Measurements from ENCODE around the gene ARHGAP36. TPM values are rescaled to one million over a fixed set of nuclear protein-coding genes. Genes with fewer than 3 reads are reported as not detected.

Gene ARHGAP36
- total RNA-seq, 1 donor from 2014 or later = not detected

DNA sequence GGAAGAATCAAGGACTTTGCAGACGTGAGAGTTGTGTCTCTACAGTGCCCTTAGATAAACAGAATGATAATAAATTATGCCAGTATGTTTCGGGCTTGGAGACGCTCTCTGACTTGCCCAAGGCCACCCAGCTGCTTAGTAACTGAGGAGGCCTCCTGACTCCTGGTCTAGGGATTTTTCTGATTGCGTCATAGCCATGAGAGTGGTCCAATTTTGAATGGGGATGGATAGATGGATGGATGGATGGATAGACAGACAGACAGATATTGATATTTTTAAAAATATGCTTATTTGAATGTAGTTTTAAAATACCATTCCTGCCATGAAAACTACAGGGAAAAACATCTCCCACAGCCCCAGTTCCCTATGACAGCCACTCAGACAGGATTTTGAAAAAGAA is 15.5 kb downstream of the ARHGAP36 start:
- no peak overlapping the region for H3K4me3 ChIP-seq (ENCODE audit: low read depth, low read length)
- DNase-seq (ENCODE audit: low read depth) = no peak
- H3K27me3 ChIP-seq (ENCODE audit: control insufficient read depth, insufficient read depth, low read length) = peaks cover 18% of the 10 kb centered on the region
- TF ChIP-seq, protein P1, sequence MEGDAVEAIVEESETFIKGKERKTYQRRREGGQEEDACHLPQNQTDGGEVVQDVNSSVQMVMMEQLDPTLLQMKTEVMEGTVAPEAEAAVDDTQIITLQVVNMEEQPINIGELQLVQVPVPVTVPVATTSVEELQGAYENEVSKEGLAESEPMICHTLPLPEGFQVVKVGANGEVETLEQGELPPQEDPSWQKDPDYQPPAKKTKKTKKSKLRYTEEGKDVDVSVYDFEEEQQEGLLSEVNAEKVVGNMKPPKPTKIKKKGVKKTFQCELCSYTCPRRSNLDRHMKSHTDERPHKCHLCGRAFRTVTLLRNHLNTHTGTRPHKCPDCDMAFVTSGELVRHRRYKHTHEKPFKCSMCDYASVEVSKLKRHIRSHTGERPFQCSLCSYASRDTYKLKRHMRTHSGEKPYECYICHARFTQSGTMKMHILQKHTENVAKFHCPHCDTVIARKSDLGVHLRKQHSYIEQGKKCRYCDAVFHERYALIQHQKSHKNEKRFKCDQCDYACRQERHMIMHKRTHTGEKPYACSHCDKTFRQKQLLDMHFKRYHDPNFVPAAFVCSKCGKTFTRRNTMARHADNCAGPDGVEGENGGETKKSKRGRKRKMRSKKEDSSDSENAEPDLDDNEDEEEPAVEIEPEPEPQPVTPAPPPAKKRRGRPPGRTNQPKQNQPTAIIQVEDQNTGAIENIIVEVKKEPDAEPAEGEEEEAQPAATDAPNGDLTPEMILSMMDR (IDR thresholded peaks at IDR 0.05; ENCODE audit: insufficient read depth, low read length, poor library complexity, severe bottlenecking) = no peak
- no peaks in the 10 kb centered on the region for H3K36me3 ChIP-seq (ENCODE audit: control insufficient read depth, insufficient read depth, low read length)

DNA sequence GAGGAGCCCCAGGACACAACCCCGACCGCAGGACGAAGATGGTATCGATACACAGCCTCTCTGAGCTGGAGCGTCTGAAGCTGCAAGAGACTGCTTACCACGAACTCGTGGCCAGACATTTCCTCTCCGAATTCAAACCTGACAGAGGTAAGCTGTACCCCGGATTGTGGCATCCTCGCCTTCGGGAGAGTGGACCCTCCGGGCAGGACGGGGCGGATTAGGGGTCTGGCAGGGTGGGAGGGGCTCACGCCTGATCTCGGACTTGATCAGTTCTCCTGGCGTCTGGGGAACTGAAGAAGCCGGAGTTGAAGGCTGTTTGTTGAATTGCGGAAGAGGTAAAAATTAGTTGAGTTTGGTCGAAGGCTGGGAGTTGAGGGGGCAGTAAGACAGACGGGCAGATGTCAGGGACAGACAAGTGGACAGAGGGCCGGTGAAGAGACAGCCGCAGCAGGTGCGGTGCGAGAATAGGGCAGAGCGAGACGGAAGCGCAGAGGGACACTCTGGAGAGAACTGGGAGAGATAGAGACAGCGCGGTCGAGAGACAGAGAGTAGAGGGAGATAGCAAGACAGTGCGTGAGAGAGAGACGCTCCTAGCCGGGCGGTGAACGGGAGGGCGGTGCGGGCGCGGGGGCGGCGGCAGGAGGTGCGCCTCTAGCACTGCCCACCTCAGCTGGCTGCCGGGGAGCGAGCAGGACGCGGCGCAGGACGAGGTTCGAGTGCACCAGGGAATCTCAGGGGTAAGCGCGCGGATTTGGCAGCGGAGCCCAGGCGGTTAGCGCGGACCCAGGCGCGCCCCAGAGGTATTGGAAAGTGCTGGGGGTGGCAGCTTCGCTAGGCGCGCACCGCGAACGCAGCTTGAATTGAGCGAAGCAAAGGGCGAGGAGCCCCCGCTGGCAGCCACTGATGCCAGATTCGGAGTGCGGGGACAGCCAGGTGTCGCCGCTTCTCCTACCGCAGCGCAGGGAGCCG is 23.9 kb downstream of the ARHGAP36 start:
- no peaks in the 10 kb centered on the region for H3K36me3 ChIP-seq (ENCODE audit: control insufficient read depth, insufficient read depth, low read length)
- H3K27me3 ChIP-seq (ENCODE audit: control insufficient read depth, insufficient read depth, low read length) = peaks cover 29% of the 10 kb centered on the region
- no peak for DNase-seq (ENCODE audit: low read depth)
- TF ChIP-seq, protein P1 (IDR thresholded peaks at IDR 0.05; ENCODE audit: insufficient read depth, low read length, poor library complexity, severe bottlenecking) = no peak
- H3K4me3 ChIP-seq (ENCODE audit: low read depth, low read length) = no peak overlapping the region

DNA sequence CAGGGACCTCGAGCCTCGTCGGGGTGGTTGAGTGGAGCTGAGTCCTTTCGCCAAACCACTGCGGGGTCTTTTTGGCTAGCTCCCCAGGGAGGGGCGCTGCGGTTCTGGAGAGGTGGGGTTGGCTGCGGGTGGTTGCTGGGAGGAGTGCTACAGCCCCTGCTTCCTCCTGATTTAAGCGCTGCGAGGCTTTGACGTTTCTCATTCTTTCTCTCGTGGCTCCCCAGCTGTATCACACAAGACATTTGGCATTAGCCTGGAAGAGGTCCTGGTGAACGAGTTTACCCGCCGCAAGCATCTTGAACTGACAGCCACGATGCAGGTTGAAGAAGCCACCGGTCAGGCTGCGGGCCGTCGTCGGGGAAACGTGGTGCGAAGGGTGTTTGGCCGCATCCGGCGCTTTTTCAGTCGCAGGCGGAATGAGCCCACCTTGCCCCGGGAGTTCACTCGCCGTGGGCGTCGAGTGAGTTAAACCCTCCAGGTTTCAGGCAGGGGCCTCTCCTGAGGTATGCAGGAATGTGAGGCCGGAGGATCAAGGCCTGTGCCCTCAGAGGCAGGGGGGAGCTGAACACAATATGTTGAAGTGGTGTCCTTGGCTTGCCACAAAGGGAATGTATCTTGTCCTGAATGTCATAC is 25.5 kb downstream of the ARHGAP36 start:
- Histone ChIP-seq H3K4me3 (ENCODE audit: low read depth, low read length) (no peak overlapping the region), H3K27me3 (ENCODE audit: control insufficient read depth, insufficient read depth, low read length) (peaks cover 29% of the 10 kb centered on the region), H3K36me3 (ENCODE audit: control insufficient read depth, insufficient read depth, low read length) (no peaks in the 10 kb centered on the region)
- DNase-seq (ENCODE audit: low read depth) = no peak
- TF ChIP-seq, protein P1 (IDR thresholded peaks at IDR 0.05; ENCODE audit: insufficient read depth, low read length, poor library complexity, severe bottlenecking) = no peak

DNA sequence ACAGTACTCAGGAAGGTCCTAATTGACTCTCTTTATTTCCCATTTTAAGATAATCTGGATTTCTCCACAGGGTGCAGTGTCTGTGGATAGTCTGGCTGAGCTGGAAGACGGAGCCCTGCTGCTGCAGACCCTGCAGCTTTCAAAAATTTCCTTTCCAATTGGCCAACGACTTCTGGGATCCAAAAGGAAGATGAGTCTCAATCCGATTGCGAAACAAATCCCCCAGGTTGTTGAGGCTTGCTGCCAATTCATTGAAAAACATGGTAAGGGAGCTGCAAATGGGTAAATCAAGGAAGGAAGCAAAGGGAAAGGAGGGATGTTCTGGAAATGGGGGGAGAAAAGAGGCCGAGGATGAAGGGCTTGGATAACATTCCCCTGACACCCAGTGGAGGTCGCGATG is 26.0 kb downstream of the ARHGAP36 start:
- Histone ChIP-seq H3K4me3 (ENCODE audit: low read depth, low read length) (no peak overlapping the region), H3K27me3 (ENCODE audit: control insufficient read depth, insufficient read depth, low read length) (peaks cover 29% of the 10 kb centered on the region), H3K36me3 (ENCODE audit: control insufficient read depth, insufficient read depth, low read length) (no peaks in the 10 kb centered on the region)
- TF ChIP-seq, protein P1 (IDR thresholded peaks at IDR 0.05; ENCODE audit: insufficient read depth, low read length, poor library complexity, severe bottlenecking) = no peak
- DNase-seq (ENCODE audit: low read depth) = no peak

- DNase-seq (ENCODE audit: low read depth) = no peak
- H3K27me3 ChIP-seq (ENCODE audit: control insufficient read depth, insufficient read depth, low read length) = no peaks in the 10 kb centered on the region
- no peak overlapping the region for H3K4me3 ChIP-seq (ENCODE audit: low read depth, low read length)
- TF ChIP-seq, protein P1 (IDR thresholded peaks at IDR 0.05; ENCODE audit: insufficient read depth, low read length, poor library complexity, severe bottlenecking) = no peak
- no peaks in the 10 kb centered on the region for H3K36me3 ChIP-seq (ENCODE audit: control insufficient read depth, insufficient read depth, low read length)
Measured at GRCh38 chrX:131136776-131137175, 78.6 kb downstream of the ARHGAP36 start.

All from kidney epithelial cell (primary cell).